ENCODE measurements around the gene RPL19.

- TF ChIP-seq CTCF (IDR thresholded peaks at IDR 0.05; ENCODE audit: low read depth, low read length) = no peak
- TF ChIP-seq EZH2phosphoT487 (IDR thresholded peaks at IDR 0.05; ENCODE audit: low read depth) = no peak
These were observed 8.2 kb upstream of the RPL19 start for GRCh38 chr17:39191750-39192510.
